ENCODE data around the gene KDM5B.

The KDM5B gene

GRCh38 chr1:202788800-202789199, 19.4 kb downstream of the KDM5B start:
- no peak overlapping the region for H3K4me3 ChIP-seq
- no peaks in the 10 kb centered on the region for H3K27me3 ChIP-seq
- H3K27ac ChIP-seq = no peak overlapping the region
- H3K36me3 ChIP-seq = peaks cover 0 to 51% (median 15%) of the 10 kb centered on the region in 11 experiments; a peak in 17 of 22 replicates
- H4K20me1 ChIP-seq = peaks cover 94 to 100% (median 100%) of the 10 kb centered on the region in 11 experiments
- H3K9me3 ChIP-seq (replicated peaks in 1 of 11) = peaks cover 0 to 5% (median 0%) of the 10 kb centered on the region in 11 experiments; a peak in 2 of 22 replicates
- H3K4me1 ChIP-seq = peaks cover 4 to 43% (median 12%) of the 10 kb centered on the region in 10 experiments; a peak in 9 of 20 replicates
- H3K9ac ChIP-seq = no peak overlapping the region
- no peak for TF ChIP-seq Cebpa-rat (IDR thresholded peaks at IDR 0.05)
- H3K4me2 ChIP-seq = no peak overlapping the region

GRCh38 chr1:202786804-202787203, 21.4 kb downstream of the KDM5B start:
- H3K4me3 ChIP-seq = no peak overlapping the region
- no peak overlapping the region for H3K27ac ChIP-seq
- H3K4me1 ChIP-seq = peaks cover 7 to 39% (median 17%) of the 10 kb centered on the region in 10 experiments; a peak in 10 of 20 replicates
- peaks cover 0 to 43% (median 16%) of the 10 kb centered on the region in 11 experiments; a peak in 16 of 22 replicates for H3K36me3 ChIP-seq
- H4K20me1 ChIP-seq = peaks cover 94 to 100% (median 100%) of the 10 kb centered on the region in 11 experiments
- peaks cover 0 to 5% (median 0%) of the 10 kb centered on the region in 11 experiments; a peak in 2 of 22 replicates for H3K9me3 ChIP-seq (replicated peaks in 1 of 11)
- H3K9ac ChIP-seq = no peak overlapping the region
- TF ChIP-seq Cebpa-rat (IDR thresholded peaks at IDR 0.05) = no peak
- H3K4me2 ChIP-seq = peak overlapping the region in 3 of 11 experiments; percentile 22 to 37 (median 25); a peak in 4 of 22 replicates
- H3K27me3 ChIP-seq = no peaks in the 10 kb centered on the region

GRCh38 chr1:202781180-202781579, 27.0 kb downstream of the KDM5B start:
- H3K9ac ChIP-seq = no peak overlapping the region
- H3K4me1 ChIP-seq = peaks cover 0 to 36% (median 11%) of the 10 kb centered on the region in 10 experiments; a peak in 13 of 20 replicates
- peaks cover 91 to 100% (median 100%) of the 10 kb centered on the region in 11 experiments for H4K20me1 ChIP-seq
- H3K27me3 ChIP-seq = no peaks in the 10 kb centered on the region
- no peaks in the 10 kb centered on the region for H3K9me3 ChIP-seq (replicated peaks in 1 of 11)
- H3K4me3 ChIP-seq = no peak overlapping the region
- no peak overlapping the region for H3K27ac ChIP-seq
- H3K36me3 ChIP-seq = peaks cover 10 to 41% (median 27%) of the 10 kb centered on the region in 11 experiments
- H3K4me2 ChIP-seq = peak overlapping the region in 2 of 11 experiments; percentile 20 to 48; a peak in 3 of 22 replicates
- no peak for TF ChIP-seq Cebpa-rat (IDR thresholded peaks at IDR 0.05)

GRCh38 chr1:202770135-202770534, 38.1 kb downstream of the KDM5B start:
- no peaks in the 10 kb centered on the region for H3K27me3 ChIP-seq
- no peak overlapping the region for H3K9ac ChIP-seq
- TF ChIP-seq Cebpa-rat (IDR thresholded peaks at IDR 0.05) = no peak
- no peak overlapping the region for H3K4me3 ChIP-seq
- H3K27ac ChIP-seq = no peak overlapping the region
- peaks cover 11 to 92% (median 79%) of the 10 kb centered on the region in 11 experiments; a peak in 17 of 22 replicates for H4K20me1 ChIP-seq
- H3K9me3 ChIP-seq (replicated peaks in 1 of 11) = no peaks in the 10 kb centered on the region
- no peak overlapping the region for H3K4me2 ChIP-seq
- peaks cover 81 to 100% (median 95%) of the 10 kb centered on the region in 11 experiments for H3K36me3 ChIP-seq
- peaks cover 0 to 21% (median 14%) of the 10 kb centered on the region in 10 experiments; a peak in 14 of 20 replicates for H3K4me1 ChIP-seq

GRCh38 chr1:202765721-202766120, 42.5 kb downstream of the KDM5B start:
- no peak for TF ChIP-seq Cebpa-rat (IDR thresholded peaks at IDR 0.05)
- no peak overlapping the region for H3K9ac ChIP-seq
- no peak overlapping the region for H3K4me2 ChIP-seq
- H3K4me3 ChIP-seq = no peak overlapping the region
- no peak overlapping the region for H3K27ac ChIP-seq
- peaks cover 7 to 85% (median 48%) of the 10 kb centered on the region in 11 experiments; a peak in 17 of 22 replicates for H4K20me1 ChIP-seq
- peaks cover 82 to 100% (median 95%) of the 10 kb centered on the region in 11 experiments for H3K36me3 ChIP-seq
- H3K9me3 ChIP-seq (replicated peaks in 1 of 11) = no peaks in the 10 kb centered on the region
- peaks cover 0 to 21% (median 17%) of the 10 kb centered on the region in 10 experiments; a peak in 15 of 20 replicates for H3K4me1 ChIP-seq
- H3K27me3 ChIP-seq = no peaks in the 10 kb centered on the region

- H3K4me3 ChIP-seq = no peak overlapping the region
- H3K36me3 ChIP-seq = peaks cover 97 to 100% (median 100%) of the 10 kb centered on the region in 11 experiments
- H3K27me3 ChIP-seq = no peaks in the 10 kb centered on the region
- H3K27ac ChIP-seq = no peak overlapping the region
- H3K4me1 ChIP-seq = peaks cover 0 to 13% (median 6%) of the 10 kb centered on the region in 10 experiments; a peak in 13 of 20 replicates
- no peak for TF ChIP-seq Cebpa-rat (IDR thresholded peaks at IDR 0.05)
- H3K9me3 ChIP-seq (replicated peaks in 1 of 11) = no peaks in the 10 kb centered on the region
- no peak overlapping the region for H3K4me2 ChIP-seq
- H3K9ac ChIP-seq = no peak overlapping the region
- H4K20me1 ChIP-seq = peaks cover 7 to 80% (median 25%) of the 10 kb centered on the region in 11 experiments; a peak in 16 of 22 replicates
These were observed 46.2 kb downstream of the KDM5B start for GRCh38 chr1:202762019-202762418.

GRCh38 chr1:202760589-202760988, 47.6 kb downstream of the KDM5B start:
- Histone ChIP-seq H3K4me3 (no peak overlapping the region), H3K4me2 (no peak overlapping the region), H4K20me1 (peaks cover 0 to 77% (median 23%) of the 10 kb centered on the region in 11 experiments; a peak in 13 of 22 replicates), H3K9me3 (replicated peaks in 1 of 11) (no peaks in the 10 kb centered on the region), H3K27ac (no peak overlapping the region), H3K4me1 (peaks cover 0 to 13% (median 0%) of the 10 kb centered on the region in 10 experiments; a peak in 2 of 20 replicates), H3K9ac (no peak overlapping the region), H3K36me3 (peaks cover 98 to 100% (median 100%) of the 10 kb centered on the region in 11 experiments), H3K27me3 (no peaks in the 10 kb centered on the region)
- no peak; a peak in 1 of 22 replicates for TF ChIP-seq Cebpa-rat (IDR thresholded peaks at IDR 0.05)

- H3K4me3 ChIP-seq = no peak overlapping the region
- peaks cover 99 to 100% (median 100%) of the 10 kb centered on the region in 11 experiments for H3K36me3 ChIP-seq
- no peak overlapping the region for H3K9ac ChIP-seq
- no peaks in the 10 kb centered on the region for H3K4me1 ChIP-seq
- H3K9me3 ChIP-seq (replicated peaks in 1 of 11) = no peaks in the 10 kb centered on the region
- TF ChIP-seq Cebpa-rat (IDR thresholded peaks at IDR 0.05) = no peak
- no peak overlapping the region for H3K27ac ChIP-seq
- H3K27me3 ChIP-seq = no peaks in the 10 kb centered on the region
- no peak overlapping the region for H3K4me2 ChIP-seq
- peaks cover 0 to 78% (median 22%) of the 10 kb centered on the region in 11 experiments; a peak in 12 of 22 replicates for H4K20me1 ChIP-seq
These were observed 51.8 kb downstream of the KDM5B start for GRCh38 chr1:202756391-202756790.

- H4K20me1 ChIP-seq = peaks cover 0 to 78% (median 17%) of the 10 kb centered on the region in 11 experiments; a peak in 12 of 22 replicates
- no peaks in the 10 kb centered on the region for H3K4me1 ChIP-seq
- TF ChIP-seq Cebpa-rat (IDR thresholded peaks at IDR 0.05) = no peak
- H3K27ac ChIP-seq = no peak overlapping the region
- H3K36me3 ChIP-seq = peaks cover 98 to 100% (median 100%) of the 10 kb centered on the region in 11 experiments
- H3K9ac ChIP-seq = no peak overlapping the region
- no peaks in the 10 kb centered on the region for H3K27me3 ChIP-seq
- no peaks in the 10 kb centered on the region for H3K9me3 ChIP-seq (replicated peaks in 1 of 11)
- H3K4me2 ChIP-seq = no peak overlapping the region
- no peak overlapping the region for H3K4me3 ChIP-seq
These were observed 53.9 kb downstream of the KDM5B start for GRCh38 chr1:202754293-202754692.
